GM19238 (cell line): ENCODE measurements around the gene PHLPP1.
"Not testable (repeated sequence)": the region's sequence is repeated elsewhere in the genome, so short reads cannot be mapped to it uniquely, and the experiment has no call there.

Source experiments
- DNase-seq: peaks from one replicate; pipeline ENCODE4 v3.0.0; 2011; ENCODE audit warnings: low spot score; ENCODE audit not compliant: insufficient read length

PHLPP1 gene

DNA sequence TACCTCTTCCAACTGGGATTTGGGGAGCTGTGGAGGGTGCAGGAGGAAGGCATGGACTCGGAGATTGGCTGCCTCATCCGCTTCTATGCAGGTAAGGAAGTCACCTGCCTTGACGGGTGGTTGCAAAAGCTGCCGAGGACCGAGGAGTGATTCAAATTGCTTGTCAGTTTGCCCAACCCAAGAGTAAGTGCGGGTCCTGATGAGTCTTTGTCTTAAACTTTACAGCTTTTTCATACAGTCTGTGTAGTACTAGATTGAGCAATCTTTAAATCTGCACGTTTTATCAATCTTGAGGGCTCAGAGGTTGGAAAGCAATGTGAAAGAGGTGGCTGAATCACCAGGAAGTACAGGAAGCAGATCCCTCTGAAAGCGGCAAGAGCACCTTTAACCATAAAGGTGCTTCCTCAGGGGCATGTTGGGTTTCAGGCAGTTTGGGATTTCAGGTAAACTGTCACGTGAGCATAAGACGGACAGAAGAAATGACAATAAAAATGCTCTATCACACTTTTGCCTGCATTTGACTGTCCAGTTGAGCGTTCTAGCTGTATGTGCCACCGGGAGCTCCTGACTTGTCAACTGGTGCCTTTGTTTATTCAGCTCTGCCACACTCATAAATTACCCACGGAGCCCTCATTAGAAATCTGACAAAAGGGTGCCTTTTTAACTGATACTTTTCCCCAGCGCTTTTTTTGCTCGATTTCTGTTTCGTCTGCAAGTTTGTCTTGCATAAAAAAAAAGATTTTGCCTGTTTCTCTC, 2.0 kb downstream of the PHLPP1 start:
- DNase-seq = peak; percentile 12

DNA sequence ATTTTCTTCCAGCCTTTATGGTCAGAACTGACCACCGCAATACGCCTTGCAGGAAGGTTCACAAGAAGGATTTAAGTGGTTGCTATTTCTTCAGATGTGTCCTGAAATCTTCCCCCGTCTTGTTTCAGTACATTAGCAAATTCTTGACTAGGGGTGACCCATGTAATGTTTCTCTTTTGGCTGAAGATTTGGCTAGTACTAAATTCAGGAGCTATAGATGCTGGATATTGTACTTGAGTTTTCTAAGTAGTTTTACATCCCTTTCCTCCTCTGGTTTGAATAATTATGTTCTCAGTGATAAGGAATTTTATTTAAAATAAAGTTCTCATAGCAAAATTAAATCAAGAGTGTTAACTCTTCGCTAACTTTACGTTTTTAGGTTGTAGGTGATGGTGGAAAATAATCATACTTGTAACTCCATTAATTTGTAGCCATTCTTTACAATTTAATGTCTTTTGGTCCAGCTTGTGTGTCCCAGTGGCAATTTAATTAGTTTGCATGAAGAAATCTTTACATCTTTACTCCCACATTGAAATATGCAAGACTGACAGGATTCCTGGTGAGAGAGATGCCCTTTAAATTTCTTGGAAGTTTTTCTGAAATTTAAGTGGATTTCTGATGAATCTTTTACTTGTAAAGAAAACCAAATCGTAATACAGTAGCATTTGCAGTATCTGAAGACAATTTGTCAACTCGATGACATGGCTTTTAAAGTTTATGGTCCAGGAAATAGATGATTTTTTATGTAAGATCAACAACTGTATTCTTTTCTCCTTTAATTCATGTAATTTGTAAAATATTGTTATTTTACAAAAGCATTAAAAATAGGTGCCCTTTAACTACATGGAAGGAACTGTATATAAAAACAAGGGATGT, 2.8 kb downstream of the PHLPP1 start:
- no peak for DNase-seq

DNA sequence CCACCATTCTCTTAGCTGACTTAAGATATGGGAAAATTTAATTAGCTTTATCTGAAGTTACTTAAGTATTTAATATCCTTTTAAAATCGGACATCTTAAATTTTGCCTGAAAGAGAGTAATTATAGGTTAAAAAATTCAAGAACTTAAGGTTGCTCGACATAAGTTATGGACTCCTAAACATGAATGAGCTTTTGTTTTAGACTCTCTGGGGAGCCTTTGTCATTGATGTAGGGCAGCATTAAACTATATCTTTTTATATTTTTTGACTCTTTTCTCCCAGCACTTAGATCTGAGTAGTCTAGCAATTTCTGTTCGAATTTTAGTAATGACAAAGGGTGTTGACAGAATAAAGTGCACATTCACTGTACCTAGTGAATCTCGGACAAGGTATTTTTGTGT, 4.7 kb downstream of the PHLPP1 start:
- no peak for DNase-seq

DNA sequence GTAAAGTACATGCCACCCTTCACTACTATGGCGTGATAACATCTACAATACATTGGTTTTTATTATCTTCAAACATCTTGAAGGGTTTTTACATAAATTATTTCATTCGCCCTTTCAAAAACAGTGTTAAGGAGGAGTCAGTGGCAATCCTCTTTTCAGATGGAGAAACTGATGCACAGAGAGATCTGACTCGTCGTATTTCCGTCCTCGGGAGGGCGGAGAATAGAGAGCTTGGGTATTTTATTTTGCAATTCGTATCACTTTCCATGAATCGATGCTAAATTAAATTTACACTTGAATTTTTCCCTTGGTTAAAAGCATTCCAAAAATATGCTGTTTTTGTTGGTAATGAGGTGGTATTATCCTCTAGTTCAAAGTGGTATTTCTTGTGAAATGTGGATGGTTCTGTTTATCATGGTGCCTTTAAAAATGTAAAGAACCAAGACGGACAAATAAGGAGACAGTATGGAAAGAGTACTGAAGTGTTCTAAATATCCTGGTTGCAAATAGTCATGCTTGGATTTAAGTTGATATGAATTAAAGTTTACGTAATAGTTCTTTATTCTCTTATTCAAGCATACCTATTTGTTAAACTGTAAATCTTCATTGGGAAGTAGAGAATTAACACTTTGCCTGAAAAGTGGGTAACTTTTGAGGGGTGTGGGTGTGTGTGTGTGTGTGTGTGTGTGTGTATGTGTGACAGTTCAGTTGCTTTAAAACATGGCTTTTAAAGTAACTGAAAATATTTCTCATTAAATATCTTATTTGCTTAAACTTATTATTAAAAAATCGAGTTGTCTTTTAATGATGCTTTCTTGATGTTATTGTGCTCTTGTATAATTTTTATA, 5.6 kb downstream of the PHLPP1 start:
- DNase-seq = no peak

DNA sequence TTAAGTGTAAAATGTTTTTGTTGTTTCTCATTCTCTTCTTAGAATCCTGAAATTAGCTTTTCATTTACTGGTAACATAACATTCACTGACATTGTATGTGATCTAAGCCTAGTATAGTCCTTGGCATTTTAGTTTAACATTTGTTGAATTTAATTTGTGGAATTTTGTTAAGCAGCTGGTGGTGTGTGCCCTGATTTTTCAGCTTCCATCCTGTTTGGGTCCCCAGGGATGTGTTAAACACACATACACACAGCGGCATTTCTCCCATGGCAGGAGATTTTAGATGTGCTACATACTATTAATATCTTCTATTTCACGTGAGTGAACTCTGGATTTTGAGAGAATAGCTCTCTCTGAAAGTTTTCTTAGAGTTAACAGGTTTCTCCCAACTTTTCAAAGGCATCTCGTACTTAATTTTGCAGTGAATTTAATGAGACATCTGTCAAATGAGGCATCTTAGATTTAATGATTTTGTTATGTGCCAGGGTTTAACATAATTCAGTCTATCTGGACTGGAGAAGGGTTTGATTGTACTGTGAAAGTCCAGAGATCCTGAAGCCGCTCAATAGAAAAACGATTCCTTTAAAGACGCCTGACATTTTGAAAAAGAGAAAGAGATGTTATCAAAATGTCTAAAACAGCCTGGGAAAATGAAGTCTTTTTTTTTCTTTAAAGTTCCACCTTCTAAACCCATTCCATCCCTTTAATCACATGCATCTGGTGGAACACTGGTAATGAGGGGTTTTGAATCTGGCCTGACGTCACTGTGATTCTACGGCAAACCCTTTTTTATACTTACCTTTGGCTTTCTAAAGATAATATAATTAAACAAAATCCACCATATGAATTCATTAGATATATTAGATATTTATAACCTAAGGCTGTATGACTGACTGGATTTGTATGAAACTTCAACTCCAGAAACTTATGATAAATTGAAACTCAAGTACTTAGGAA, 6.8 kb downstream of the PHLPP1 start:
- no peak for DNase-seq

DNA sequence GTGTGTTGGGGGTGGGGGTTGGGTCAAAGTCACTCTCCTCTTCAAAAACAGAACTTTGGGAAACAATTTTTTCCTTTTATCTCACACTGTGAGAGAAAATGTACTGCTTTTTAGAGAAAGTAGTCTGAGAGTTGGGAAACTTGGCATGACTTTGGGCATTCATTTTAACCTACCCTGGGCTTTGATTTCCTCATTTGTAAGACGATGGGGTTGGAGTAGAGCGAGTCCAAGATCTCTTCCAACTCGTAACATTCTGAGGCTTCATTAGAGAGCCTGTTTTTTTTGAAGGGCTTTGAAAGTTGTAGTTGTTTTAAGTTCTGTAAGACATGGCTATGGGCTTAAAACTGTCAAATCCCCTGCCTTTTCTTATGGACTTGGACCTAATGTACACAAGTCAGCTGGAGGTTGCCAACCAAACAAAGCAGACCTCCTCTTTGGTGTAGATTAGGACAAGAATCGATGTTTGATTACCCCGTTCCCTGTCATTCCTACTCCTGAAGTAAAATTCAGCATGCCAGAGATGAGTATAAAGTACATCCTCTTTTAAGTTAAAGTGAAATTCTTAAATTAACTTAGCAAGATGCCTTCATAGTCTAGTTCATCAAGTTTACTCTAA, 8.4 kb downstream of the PHLPP1 start:
- no peak for DNase-seq

DNA sequence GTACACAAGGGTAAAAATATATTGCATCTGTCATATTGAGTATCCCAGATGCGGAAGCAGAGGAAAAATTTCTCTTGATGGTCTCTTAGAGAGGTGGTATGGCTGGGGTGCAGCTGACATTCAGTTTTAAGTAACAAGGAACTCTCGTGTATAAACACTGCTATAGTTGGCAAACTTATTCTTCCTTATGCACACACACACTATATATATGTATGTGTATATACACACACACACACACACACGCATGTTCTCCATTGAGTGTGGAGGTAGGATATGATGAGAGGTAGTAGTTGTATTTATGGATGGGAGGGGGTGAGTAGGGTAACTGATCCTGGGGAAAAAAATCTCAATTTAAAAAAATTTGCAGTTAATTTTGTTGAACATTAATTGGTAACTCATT, 10.6 kb downstream of the PHLPP1 start:
- DNase-seq = no peak

DNA sequence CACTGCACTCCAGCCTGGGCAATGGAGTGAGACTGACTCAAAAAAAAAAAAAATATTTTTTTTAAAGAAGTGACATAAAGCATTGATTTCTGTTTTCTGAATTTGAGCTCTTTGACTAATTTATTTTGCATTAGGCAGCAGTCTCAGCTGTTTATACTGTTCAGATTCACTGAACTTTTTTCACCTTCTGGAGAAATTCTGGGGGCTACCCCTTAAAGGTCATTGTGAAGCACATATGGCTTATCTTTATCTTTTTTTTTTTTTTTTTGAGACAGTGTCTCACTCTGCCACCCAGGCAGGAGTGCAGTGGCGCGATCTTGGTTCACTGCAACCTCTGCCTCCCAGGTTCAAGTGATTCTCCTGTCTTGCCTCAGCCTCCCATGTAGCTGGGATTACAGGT, 12.9 kb downstream of the PHLPP1 start:
- no peak for DNase-seq

DNA sequence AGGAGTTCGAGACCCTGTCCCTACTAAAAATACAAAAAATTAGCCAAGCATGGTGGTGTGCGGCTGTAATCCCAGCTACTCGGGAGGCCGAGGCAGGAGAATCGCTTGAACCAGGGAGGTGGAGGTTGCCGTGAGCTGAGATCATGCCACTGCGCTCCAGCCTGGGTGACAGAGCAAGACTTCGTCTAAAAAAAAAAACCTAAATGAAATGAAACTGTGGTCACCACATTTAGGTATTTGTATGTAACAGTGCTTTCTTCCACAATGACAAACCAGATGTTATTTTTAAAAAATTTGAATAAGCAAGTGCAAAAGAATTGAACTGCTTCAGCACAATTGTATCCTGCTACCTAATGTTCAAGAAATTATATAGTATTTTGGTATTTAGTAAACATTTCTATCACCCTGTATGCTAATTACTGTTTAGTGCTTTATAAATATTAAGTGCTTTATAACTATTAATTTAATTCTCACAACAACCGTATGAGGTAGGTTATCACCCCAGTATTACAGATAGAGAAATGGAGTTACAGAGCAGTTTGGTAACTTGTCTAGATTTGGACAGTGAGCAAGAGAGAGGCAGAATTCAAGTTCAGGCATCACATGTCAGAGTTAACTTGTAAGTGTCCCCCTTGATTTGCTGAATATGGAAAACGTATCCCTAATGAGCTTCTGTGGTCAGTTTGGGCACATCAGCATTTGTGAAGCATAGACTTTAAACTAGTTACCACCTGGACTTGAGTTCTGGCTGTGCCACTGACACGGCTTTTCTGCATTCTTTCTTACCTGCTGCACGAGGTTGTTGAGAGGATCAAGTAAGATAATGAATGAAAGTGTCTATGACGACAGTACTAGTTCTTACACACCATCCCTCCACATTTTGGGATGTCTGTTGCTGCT, 14.4 kb downstream of the PHLPP1 start:
- no peak for DNase-seq

DNA sequence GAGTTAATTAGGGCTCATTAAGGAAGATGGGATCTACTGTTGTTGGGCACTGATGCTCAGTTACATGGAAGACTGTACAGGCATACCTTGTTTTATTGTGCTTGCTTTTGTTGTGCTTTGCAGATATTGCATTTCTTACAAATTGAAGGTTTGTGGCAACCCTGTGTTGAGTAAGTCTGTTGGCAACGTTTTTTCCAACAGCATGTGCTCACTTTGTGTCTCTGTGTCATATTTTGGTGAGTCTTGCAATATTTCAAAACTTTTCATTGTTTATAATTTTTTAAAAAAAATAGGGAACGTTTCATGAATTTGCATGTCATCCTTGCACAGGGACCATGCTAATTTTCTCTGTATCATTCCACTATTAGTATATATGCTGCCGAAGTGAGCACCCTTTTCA, 15.6 kb downstream of the PHLPP1 start:
- no peak for DNase-seq

DNA sequence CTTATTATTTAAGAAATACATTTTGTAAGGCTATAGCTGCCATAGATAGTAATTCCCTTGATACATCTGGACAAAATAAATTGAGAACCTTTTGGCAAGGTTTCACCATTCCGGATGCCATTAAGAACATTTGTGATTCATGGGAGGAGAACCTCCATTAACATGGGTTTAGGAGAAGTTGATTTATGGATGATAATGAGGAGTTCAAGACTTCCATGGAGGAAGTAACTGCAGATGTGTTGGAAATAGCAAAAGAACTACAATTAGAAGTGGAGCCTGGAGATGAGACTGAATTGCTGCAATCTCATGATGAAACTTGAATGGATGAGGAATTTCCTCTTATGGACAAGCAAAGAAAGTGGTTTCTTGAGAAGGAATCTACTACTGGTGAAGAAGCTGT, 17.3 kb downstream of the PHLPP1 start:
- no peak for DNase-seq

DNA sequence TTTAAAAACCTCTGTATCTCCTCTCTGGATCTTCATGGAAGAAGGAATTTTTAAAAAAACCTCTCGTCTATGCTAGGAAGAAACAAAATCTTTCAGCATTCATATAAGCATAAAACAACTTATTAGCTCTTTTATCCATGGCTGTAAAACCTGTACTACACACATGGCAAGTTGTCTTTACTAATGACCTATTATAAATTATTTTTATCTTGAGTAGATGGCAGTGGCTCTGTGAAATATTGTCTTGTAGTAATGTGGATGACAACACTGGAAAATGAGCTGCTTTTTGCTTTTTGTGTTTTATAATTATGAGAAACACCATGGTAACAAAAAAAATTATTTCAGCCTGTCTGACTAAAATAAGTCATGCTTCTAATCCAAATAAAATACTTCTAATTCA, 18.9 kb downstream of the PHLPP1 start:
- DNase-seq = no peak

DNA sequence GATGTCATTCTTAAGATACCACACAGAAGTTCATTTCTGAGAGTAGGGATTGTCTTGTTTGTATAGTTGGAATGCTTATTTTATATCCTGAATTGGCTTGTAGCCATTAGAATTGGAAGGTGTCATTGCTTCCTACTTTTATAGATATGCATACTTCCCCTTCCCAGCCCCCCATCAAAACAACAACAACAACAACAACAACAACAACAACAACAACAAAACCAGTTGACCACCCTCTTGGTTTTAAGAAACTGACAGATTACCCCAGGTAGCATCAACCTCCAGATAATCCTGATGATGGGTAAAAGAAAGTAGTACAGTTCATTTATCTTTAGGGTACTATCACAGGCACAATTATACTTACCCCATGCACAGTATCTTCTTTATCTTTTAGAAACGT, 20.0 kb downstream of the PHLPP1 start:
- DNase-seq = no peak

DNA sequence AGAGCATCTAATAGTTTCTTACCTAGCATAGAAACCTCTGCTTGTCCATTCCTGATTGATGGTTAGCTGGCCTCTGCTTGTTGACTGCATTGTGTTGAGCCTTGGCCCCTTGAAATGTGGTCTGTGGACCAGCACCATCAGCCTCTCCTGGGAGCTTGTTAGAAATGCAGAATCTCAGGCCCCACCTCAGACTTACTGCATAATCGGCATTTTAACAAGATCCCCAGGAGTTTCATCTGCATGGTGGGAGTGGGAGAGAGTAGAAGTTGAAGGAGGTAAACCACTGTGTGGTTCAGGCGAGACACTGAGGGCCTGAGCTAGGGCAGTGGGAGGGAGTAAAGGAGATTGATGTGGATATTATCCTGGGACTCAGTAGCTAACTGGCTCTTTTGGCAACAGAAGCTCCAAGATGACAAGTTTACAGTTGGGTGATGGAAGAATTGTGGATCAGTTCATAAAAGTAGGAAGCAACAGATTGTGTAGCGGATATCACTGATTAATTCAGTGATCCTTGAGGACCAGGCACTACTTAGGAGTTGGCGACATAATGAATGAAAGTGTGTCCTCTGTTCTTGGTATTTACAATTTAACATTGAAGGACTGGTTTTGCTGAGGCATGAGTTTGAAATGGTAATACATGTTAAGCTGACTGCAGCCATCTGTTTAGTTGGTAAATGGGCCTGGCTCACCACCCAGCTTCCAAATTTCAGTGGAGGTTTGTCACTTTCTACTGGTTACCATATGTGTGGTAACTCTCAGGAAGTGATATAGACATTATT, 20.9 kb downstream of the PHLPP1 start:
- no peak for DNase-seq

DNA sequence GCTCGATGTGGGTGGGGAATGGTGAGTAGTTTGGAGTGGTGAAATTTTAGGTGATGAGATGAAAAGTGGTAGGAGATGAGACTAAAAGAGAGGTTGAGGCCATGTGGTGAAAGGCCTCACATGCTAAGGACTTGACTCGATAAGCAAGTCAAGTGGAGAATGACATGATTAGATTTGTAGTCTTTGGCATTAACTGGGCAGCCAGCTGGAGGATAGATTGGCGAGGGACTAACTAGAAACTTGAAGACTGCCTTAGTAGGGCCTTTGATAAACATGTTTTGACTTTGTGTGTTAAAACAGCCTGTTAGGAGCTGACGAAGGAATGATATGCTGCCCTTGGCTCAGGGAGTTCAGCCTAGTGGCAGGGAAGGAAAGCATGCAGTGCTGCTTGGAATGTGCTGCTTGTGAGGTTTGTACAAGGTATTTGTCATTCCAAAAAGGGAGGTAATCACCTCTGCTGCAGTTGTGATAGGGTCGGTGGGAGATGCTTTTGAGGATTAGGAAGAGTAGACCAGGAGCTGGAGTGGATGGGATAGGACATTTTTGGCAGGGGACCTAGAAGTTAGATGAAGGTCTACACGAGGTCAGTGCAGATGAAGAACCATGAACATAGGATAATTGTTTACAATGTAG, 22.0 kb downstream of the PHLPP1 start:
- no peak for DNase-seq

DNA sequence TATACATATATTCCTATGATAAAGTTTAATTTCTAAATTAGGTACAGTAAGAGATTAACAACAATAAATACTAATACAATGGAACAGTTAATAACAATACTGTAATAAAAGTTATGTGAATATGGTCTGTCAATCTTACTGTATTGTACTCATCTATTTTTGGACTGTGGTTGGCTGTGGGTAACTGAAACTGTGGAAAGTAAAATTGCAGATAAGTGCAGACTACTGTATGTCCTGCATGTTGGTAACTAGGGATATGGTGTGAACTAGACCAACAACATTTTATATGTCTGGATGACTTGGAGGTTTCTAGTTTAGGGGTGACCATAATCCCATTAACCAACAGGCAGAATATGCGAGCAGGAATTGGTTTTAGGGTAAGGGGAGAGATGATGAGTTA, 23.3 kb downstream of the PHLPP1 start:
- no peak for DNase-seq

DNA sequence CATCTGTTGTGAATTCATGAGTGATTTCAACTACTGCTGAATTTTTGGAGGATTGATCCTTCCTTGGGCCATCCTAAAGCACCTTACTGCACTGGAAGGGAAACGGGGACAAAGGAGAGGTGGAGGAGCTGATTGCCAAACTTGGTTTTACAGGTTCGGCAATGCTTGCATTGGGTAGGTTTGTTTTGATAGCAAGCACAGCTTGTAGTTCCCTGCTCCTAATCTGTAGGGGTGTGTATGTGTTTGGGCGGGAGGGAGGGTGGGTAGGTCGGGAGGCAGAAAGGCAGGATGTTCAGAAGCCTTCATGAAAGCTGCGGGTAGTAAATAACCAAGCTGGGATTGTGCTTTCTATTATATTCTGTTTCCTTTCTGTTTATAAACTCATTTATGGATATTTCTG, 24.6 kb downstream of the PHLPP1 start:
- no peak for DNase-seq

DNA sequence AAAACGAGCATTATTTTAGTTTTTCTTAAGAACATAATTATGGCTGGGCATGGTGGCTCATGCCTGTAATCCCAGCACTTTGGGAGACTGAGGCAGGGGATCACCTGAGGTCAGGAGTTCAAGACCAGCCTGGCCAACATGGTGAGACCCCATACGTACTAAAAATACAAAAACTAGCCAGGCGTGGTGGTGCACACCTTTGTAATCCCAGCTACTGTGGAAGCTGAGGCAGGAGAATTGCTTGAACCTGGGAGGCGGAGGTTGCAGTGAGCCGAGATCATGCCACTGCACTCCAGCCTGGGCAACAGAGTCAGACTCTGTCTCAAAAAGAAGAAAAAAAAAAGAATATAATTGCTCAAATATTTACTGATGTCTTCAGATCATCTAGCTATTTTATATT, 25.3 kb downstream of the PHLPP1 start:
- not testable (repeated sequence) for DNase-seq
